Neutrophil (primary cell): ENCODE results near the gene CACNA1C.

Experiments used
- H3K27ac ChIP-seq: fragments of 200-600 bp; sonication (generic); 2 replicates; pipeline ENCODE4 v1.5.1; 2016; ENCODE audit warnings: mild to moderate bottlenecking, moderate library complexity
- H3K27me3 ChIP-seq: fragments of 200-600 bp; sonication (generic); 2 replicates; pipeline ENCODE4 v1.6.0; 2016; ENCODE audit warnings: mild to moderate bottlenecking
- H3K36me3 ChIP-seq: fragments of 200-600 bp; sonication (generic); 2 replicates; pipeline ENCODE4 v1.5.1; 2017
- H3K4me1 ChIP-seq, 2 experiments: fragments of 200-600 bp in 1 of 2; sonication (generic) in 1 of 2; 1 replicate in 1 of 2; 2 replicates in 1 of 2; pipeline versions ENCODE4 v1.5.1 to v1.6.1; 2013 to 2016; ENCODE audit warnings: low read depth in 1 of 2, low read length in 1 of 2, mild to moderate bottlenecking in 1 of 2, moderate library complexity in 1 of 2; ENCODE audit not compliant: control insufficient read depth in 1 of 2, insufficient read depth in 1 of 2
- H3K4me3 ChIP-seq, 2 experiments: fragments of 200-600 bp in 1 of 2; sonication (generic) in 1 of 2; 1 replicate in 1 of 2; 2 replicates in 1 of 2; pipeline ENCODE4 v1.5.1; 2013 to 2016; ENCODE audit warnings: low read depth in 1 of 2, low read length in 1 of 2, mild to moderate bottlenecking in 1 of 2, moderate library complexity in 1 of 2
- H3K9me3 ChIP-seq: fragments of 200-600 bp; sonication (generic); 2 replicates; pipeline ENCODE4 v1.5.1; 2016
- CTCF ChIP-seq: fragments of 200-600 bp; sonication (generic); IDR thresholded peaks from 2 replicates; pipeline ENCODE4 v1.5.1; 2016; ENCODE audit warnings: antibody characterized with exemption

The CACNA1C gene

GRCh38 chr12:2483713-2484112 is 430.9 kb downstream of the CACNA1C start:
- H3K27ac ChIP-seq: no peak overlapping the region

GRCh38 chr12:2484141-2484776 is 431.5 kb downstream of the CACNA1C start:
- no peak overlapping the region for H3K4me3 ChIP-seq
- H3K36me3 ChIP-seq: no peaks in the 10 kb centered on the region
- no peak overlapping the region for H3K27ac ChIP-seq
- peaks cover 16% of the 10 kb centered on the region for H3K27me3 ChIP-seq
- H3K9me3 ChIP-seq: no peaks in the 10 kb centered on the region
- no peak for TF ChIP-seq CTCF
- H3K4me1 ChIP-seq: no peaks in the 10 kb centered on the region

More at GRCh38 chr12:2483713-2484112, 430.9 kb downstream of the CACNA1C start:
- H3K36me3 ChIP-seq: no peaks in the 10 kb centered on the region
- no peaks in the 10 kb centered on the region for H3K9me3 ChIP-seq
- peaks cover 22% of the 10 kb centered on the region for H3K27me3 ChIP-seq
- H3K4me3 ChIP-seq: no peak overlapping the region
- TF ChIP-seq CTCF: no peak
- no peaks in the 10 kb centered on the region for H3K4me1 ChIP-seq

- no peak overlapping the region for H3K4me3 ChIP-seq
- H3K27me3 ChIP-seq: peaks cover 4% of the 10 kb centered on the region
- no peaks in the 10 kb centered on the region for H3K4me1 ChIP-seq
Measured at GRCh38 chr12:2485681-2486080, 432.9 kb downstream of the CACNA1C start.

GRCh38 chr12:2486796-2487195 is 434.0 kb downstream of the CACNA1C start:
- no peak for TF ChIP-seq CTCF
- Histone ChIP-seq H3K36me3 (no peaks in the 10 kb centered on the region), H3K27me3 (peaks cover 6% of the 10 kb centered on the region), H3K4me1 (no peaks in the 10 kb centered on the region), H3K9me3 (no peaks in the 10 kb centered on the region), H3K27ac (no peak overlapping the region), H3K4me3 (no peak overlapping the region)

More at GRCh38 chr12:2485681-2486080, 432.9 kb downstream of the CACNA1C start:
- H3K9me3 ChIP-seq: no peaks in the 10 kb centered on the region
- TF ChIP-seq CTCF: no peak
- no peaks in the 10 kb centered on the region for H3K36me3 ChIP-seq
- H3K27ac ChIP-seq: no peak overlapping the region

GRCh38 chr12:2487278-2487677 is 434.5 kb downstream of the CACNA1C start:
- Histone ChIP-seq H3K27ac (no peak overlapping the region), H3K36me3 (no peaks in the 10 kb centered on the region), H3K9me3 (no peaks in the 10 kb centered on the region), H3K27me3 (peaks cover 8% of the 10 kb centered on the region), H3K4me1 (no peaks in the 10 kb centered on the region), H3K4me3 (no peak overlapping the region)
- no peak for TF ChIP-seq CTCF
